ENCODE data around the gene INSYN2A. TPM values are rescaled to one million over a fixed set of nuclear protein-coding genes. Genes with fewer than 3 reads are reported as not detected.
A peak's percentile ranks its signal among the peaks of the same experiment; 100 is the strongest.

Gene INSYN2A
- total and polyA plus RNA-seq, 4 donors = 0.54 TPM; not detected in 3

DNA sequence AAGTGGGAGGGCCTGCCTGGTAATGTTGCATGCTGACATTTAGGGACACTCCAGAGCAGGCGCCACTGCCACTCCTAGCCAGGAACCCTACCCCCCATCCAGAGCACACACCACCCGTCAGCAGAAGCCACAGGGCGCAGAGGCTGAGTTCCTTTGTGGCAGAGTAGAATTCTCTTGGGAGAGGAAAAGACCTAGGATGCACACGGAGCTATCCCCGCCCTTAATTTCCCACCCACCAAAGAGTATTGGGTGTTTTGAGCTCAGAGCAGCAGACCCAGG lies 702 bp upstream of the INSYN2A start:
- no peak overlapping the region for H3K9ac ChIP-seq (ENCODE audit: low read depth in 1 of 2, low read length in 2 of 2)
- no peaks in the 10 kb centered on the region for H3K36me3 ChIP-seq (ENCODE audit: control insufficient read depth in 4 of 4, insufficient read depth in 3 of 4, low read depth in 1 of 4, low read length in 3 of 4)
- H3K9me3 ChIP-seq (ENCODE audit: control insufficient read depth in 4 of 4, low read length in 3 of 4) = no peaks in the 10 kb centered on the region
- TF ChIP-seq FOXA1 (IDR thresholded peaks at IDR 0.05) (no peak), ATF3 (IDR thresholded peaks at IDR 0.05) (no peak), RAD21 (IDR thresholded peaks at IDR 0.05) (no peak), YY1 (IDR thresholded peaks at IDR 0.05) (no peak), SP1 (IDR thresholded peaks at IDR 0.05) (no peak)
- TF ChIP-seq, protein P1, sequence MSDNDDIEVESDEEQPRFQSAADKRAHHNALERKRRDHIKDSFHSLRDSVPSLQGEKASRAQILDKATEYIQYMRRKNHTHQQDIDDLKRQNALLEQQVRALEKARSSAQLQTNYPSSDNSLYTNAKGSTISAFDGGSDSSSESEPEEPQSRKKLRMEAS (IDR thresholded peaks at IDR 0.05) = no peak
- TF ChIP-seq, protein P2, sequence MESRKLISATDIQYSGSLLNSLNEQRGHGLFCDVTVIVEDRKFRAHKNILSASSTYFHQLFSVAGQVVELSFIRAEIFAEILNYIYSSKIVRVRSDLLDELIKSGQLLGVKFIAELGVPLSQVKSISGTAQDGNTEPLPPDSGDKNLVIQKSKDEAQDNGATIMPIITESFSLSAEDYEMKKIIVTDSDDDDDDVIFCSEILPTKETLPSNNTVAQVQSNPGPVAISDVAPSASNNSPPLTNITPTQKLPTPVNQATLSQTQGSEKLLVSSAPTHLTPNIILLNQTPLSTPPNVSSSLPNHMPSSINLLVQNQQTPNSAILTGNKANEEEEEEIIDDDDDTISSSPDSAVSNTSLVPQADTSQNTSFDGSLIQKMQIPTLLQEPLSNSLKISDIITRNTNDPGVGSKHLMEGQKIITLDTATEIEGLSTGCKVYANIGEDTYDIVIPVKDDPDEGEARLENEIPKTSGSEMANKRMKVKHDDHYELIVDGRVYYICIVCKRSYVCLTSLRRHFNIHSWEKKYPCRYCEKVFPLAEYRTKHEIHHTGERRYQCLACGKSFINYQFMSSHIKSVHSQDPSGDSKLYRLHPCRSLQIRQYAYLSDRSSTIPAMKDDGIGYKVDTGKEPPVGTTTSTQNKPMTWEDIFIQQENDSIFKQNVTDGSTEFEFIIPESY (IDR thresholded peaks at IDR 0.05) = no peak
- no peak overlapping the region for H3K27ac ChIP-seq (ENCODE audit: low read depth in 1 of 2, low read length in 2 of 2)
- DNase-seq (ENCODE audit: low spot score) = no peak
- H3K4me1 ChIP-seq (ENCODE audit: control insufficient read depth in 4 of 4, insufficient read depth in 4 of 4, low read length in 3 of 4) = peaks cover 13 to 19% (median 17%) of the 10 kb centered on the region in 4 donors
- no peak overlapping the region for H3K4me3 ChIP-seq (ENCODE audit: low read depth in 1 of 3, low read length in 3 of 3)
- 85% methylated on average over 5 of the region's 5 CpGs for WGBS
- H3K27me3 ChIP-seq (ENCODE audit: control insufficient read depth in 4 of 4, insufficient read depth in 4 of 4, low read length in 3 of 4) = peaks cover 0 to 5% (median 0%) of the 10 kb centered on the region in 4 donors

DNA sequence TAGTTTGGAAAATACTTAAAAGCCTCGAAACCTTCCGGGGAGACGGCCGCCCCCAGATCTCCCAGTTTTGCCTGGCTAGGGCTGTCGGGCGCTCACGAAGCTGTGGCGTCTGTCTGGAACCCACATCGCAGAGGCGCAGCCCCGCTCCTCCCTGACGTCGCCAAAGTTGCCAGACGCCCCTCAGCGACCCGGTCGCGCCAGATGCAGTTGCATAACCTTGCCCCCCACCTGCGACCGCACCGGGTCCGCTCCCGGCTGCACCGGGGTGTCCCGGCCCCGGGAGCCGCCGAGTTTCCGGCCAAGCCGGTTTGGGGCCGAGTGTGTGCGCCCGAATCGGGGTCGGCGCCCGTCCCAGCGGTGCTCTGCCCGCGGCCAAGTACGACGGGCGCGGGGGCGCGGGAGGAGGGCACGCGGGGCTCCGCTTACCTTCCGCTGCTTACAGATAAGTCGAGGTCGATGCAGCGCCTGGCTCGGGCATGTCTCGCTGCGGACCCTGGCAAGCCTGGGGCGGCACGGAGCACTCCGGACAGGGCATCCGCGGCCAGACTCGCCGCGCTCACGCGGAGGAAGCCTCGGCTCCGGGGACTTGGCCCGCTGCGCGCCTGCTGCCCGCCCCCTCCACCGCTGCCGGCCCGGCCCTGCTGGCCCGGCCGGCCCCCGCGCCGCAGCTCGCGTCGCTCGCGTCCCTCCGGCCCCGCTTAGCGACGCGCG lies 665 bp downstream of the INSYN2A start:
- DNase-seq (ENCODE audit: low spot score) = no peak
- H3K9ac ChIP-seq (ENCODE audit: low read depth in 1 of 2, low read length in 2 of 2) = no peak overlapping the region
- TF ChIP-seq ATF3 (IDR thresholded peaks at IDR 0.05) = no peak
- no peak for TF ChIP-seq FOXA1 (IDR thresholded peaks at IDR 0.05)
- TF ChIP-seq, protein P3, sequence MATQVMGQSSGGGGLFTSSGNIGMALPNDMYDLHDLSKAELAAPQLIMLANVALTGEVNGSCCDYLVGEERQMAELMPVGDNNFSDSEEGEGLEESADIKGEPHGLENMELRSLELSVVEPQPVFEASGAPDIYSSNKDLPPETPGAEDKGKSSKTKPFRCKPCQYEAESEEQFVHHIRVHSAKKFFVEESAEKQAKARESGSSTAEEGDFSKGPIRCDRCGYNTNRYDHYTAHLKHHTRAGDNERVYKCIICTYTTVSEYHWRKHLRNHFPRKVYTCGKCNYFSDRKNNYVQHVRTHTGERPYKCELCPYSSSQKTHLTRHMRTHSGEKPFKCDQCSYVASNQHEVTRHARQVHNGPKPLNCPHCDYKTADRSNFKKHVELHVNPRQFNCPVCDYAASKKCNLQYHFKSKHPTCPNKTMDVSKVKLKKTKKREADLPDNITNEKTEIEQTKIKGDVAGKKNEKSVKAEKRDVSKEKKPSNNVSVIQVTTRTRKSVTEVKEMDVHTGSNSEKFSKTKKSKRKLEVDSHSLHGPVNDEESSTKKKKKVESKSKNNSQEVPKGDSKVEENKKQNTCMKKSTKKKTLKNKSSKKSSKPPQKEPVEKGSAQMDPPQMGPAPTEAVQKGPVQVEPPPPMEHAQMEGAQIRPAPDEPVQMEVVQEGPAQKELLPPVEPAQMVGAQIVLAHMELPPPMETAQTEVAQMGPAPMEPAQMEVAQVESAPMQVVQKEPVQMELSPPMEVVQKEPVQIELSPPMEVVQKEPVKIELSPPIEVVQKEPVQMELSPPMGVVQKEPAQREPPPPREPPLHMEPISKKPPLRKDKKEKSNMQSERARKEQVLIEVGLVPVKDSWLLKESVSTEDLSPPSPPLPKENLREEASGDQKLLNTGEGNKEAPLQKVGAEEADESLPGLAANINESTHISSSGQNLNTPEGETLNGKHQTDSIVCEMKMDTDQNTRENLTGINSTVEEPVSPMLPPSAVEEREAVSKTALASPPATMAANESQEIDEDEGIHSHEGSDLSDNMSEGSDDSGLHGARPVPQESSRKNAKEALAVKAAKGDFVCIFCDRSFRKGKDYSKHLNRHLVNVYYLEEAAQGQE (IDR thresholded peaks at IDR 0.05) = no peak
- TF ChIP-seq SP1 (IDR thresholded peaks at IDR 0.05) = no peak
- no peak for TF ChIP-seq JUND (IDR thresholded peaks at IDR 0.05)
- TF ChIP-seq YY1 (IDR thresholded peaks at IDR 0.05) = no peak
- TF ChIP-seq, protein P4, sequence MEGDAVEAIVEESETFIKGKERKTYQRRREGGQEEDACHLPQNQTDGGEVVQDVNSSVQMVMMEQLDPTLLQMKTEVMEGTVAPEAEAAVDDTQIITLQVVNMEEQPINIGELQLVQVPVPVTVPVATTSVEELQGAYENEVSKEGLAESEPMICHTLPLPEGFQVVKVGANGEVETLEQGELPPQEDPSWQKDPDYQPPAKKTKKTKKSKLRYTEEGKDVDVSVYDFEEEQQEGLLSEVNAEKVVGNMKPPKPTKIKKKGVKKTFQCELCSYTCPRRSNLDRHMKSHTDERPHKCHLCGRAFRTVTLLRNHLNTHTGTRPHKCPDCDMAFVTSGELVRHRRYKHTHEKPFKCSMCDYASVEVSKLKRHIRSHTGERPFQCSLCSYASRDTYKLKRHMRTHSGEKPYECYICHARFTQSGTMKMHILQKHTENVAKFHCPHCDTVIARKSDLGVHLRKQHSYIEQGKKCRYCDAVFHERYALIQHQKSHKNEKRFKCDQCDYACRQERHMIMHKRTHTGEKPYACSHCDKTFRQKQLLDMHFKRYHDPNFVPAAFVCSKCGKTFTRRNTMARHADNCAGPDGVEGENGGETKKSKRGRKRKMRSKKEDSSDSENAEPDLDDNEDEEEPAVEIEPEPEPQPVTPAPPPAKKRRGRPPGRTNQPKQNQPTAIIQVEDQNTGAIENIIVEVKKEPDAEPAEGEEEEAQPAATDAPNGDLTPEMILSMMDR (IDR thresholded peaks at IDR 0.05; ENCODE audit: low read depth, low read length, missing input control) = no peak
- TF ChIP-seq HNF4G (IDR thresholded peaks at IDR 0.05) = no peak
- TF ChIP-seq GABPA (IDR thresholded peaks at IDR 0.05 in 1 of 2, conservative IDR thresholded peaks at IDR 0.05 in 1 of 2) = no peak
- TF ChIP-seq RAD21 (IDR thresholded peaks at IDR 0.05) = no peak
- no peak for TF ChIP-seq TAF1 (conservative IDR thresholded peaks at IDR 0.05)
- TF ChIP-seq RXRA (IDR thresholded peaks at IDR 0.05) = no peak
- TF ChIP-seq EGR1 (IDR thresholded peaks at IDR 0.05; ENCODE audit: low read depth in 2 of 2) = no peak
- TF ChIP-seq FOXA2 (IDR thresholded peaks at IDR 0.05) = no peak
- no peak for TF ChIP-seq NR2F2 (IDR thresholded peaks at IDR 0.05)
- TF ChIP-seq, protein P1 (IDR thresholded peaks at IDR 0.05) = no peak
- no peak for TF ChIP-seq HNF4A (conservative IDR thresholded peaks at IDR 0.05)
- TF ChIP-seq, protein P2 (IDR thresholded peaks at IDR 0.05) = no peak
- H3K9me3 ChIP-seq (ENCODE audit: control insufficient read depth in 4 of 4, low read length in 3 of 4) = no peaks in the 10 kb centered on the region
- H3K4me1 ChIP-seq (ENCODE audit: control insufficient read depth in 4 of 4, insufficient read depth in 4 of 4, low read length in 3 of 4) = peaks cover 13 to 19% (median 17%) of the 10 kb centered on the region in 4 donors
- no peaks in the 10 kb centered on the region for H3K36me3 ChIP-seq (ENCODE audit: control insufficient read depth in 4 of 4, insufficient read depth in 3 of 4, low read depth in 1 of 4, low read length in 3 of 4)
- H3K27ac ChIP-seq (ENCODE audit: low read depth in 1 of 2, low read length in 2 of 2) = no peak overlapping the region
- peaks cover 0 to 5% (median 0%) of the 10 kb centered on the region in 4 donors for H3K27me3 ChIP-seq (ENCODE audit: control insufficient read depth in 4 of 4, insufficient read depth in 4 of 4, low read length in 3 of 4)
- WGBS = 2% methylated on average over 91 of the region's 91 CpGs
- H3K4me3 ChIP-seq (ENCODE audit: low read depth in 1 of 3, low read length in 3 of 3) = peak overlapping the region in 2 of 3 donors; percentile 33 to 55
